ENCODE measurements around the gene GCLM. TPM values are rescaled to one million over a fixed set of nuclear protein-coding genes. Genes with fewer than 3 reads are reported as not detected.

The GCLM gene
- total RNA-seq, 1 experiment from 2014 or later, result 14.1 TPM

DNA sequence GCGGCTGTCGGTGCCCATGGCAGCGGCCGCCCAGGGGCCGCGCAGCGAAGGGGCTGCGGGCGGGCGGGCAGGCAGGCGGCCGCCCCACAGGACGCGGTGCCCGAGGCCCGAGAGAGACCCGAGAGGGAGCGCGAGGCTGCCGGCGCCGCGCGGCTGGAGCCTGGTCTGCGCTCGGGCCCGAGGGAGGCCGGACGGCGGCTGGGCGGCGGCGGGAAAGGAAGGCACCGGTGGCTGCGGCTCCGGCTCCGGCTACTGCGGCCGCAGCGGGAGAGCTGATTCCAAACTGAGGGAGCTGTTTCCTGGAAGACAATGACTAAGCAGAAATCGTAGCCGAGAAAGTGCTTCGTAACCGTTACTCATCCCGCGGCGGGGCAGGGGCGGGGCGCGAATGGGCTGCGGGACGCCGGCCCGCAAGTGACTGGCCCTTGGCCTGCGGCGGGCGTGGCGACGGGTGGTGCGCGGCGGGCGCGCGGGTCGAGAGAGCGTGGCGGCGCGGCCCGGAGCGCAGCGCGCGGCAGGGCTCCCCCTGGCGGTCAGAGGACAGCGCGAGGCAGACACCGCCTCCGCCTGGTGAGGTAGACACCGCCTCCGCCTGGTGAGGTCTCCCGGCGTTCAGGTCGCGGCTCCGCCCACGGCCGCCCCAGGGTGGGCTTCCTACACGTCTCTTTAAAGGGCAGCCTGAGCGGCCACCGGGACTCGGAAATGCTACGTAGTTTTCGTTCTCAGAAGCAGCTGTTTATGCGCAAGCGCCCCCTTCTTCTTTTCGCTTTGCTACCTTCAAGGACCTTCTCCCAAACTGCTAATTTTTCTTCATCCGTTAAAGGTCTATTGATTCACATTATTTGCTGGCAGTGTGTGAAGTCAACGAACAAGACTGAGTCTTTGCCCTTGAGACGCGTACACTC lies at the start of gene GCLM (continued):
- TF ChIP-seq CREB1 (CRISPR knock-in tag; IDR thresholded peaks at IDR 0.05) (no peak), CBFB (CRISPR knock-in tag; IDR thresholded peaks at IDR 0.05; ENCODE audit: low read depth) (peak; percentile 94), FOXP1 (CRISPR knock-in tag; IDR thresholded peaks at IDR 0.05; ENCODE audit: borderline replicate concordance) (peak; percentile 72; the same call in 1 of the 2 replicates), CREM (CRISPR knock-in tag; IDR thresholded peaks at IDR 0.05) (peak; percentile 49; the same call in 1 of the 2 replicates), ATF1 (CRISPR knock-in tag; IDR thresholded peaks at IDR 0.05) (no peak), NFATC4 (CRISPR knock-in tag; IDR thresholded peaks at IDR 0.05) (no peak; the same call in 1 of the 2 replicates), KAT7 (CRISPR knock-in tag; IDR thresholded peaks at IDR 0.05; ENCODE audit: borderline replicate concordance) (peak; percentile 65; the same call in 1 of the 2 replicates)
- TF ChIP-seq, protein P1, sequence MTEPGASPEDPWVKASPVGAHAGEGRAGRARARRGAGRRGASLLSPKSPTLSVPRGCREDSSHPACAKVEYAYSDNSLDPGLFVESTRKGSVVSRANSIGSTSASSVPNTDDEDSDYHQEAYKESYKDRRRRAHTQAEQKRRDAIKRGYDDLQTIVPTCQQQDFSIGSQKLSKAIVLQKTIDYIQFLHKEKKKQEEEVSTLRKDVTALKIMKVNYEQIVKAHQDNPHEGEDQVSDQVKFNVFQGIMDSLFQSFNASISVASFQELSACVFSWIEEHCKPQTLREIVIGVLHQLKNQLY (CRISPR knock-in tag; IDR thresholded peaks at IDR 0.05), result no peak
- TF ChIP-seq, protein P2, sequence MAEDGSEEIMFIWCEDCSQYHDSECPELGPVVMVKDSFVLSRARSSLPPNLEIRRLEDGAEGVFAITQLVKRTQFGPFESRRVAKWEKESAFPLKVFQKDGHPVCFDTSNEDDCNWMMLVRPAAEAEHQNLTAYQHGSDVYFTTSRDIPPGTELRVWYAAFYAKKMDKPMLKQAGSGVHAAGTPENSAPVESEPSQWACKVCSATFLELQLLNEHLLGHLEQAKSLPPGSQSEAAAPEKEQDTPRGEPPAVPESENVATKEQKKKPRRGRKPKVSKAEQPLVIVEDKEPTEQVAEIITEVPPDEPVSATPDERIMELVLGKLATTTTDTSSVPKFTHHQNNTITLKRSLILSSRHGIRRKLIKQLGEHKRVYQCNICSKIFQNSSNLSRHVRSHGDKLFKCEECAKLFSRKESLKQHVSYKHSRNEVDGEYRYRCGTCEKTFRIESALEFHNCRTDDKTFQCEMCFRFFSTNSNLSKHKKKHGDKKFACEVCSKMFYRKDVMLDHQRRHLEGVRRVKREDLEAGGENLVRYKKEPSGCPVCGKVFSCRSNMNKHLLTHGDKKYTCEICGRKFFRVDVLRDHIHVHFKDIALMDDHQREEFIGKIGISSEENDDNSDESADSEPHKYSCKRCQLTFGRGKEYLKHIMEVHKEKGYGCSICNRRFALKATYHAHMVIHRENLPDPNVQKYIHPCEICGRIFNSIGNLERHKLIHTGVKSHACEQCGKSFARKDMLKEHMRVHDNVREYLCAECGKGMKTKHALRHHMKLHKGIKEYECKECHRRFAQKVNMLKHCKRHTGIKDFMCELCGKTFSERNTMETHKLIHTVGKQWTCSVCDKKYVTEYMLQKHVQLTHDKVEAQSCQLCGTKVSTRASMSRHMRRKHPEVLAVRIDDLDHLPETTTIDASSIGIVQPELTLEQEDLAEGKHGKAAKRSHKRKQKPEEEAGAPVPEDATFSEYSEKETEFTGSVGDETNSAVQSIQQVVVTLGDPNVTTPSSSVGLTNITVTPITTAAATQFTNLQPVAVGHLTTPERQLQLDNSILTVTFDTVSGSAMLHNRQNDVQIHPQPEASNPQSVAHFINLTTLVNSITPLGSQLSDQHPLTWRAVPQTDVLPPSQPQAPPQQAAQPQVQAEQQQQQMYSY (CRISPR knock-in tag; IDR thresholded peaks at IDR 0.05), result no peak
- TF ChIP-seq, protein P3, sequence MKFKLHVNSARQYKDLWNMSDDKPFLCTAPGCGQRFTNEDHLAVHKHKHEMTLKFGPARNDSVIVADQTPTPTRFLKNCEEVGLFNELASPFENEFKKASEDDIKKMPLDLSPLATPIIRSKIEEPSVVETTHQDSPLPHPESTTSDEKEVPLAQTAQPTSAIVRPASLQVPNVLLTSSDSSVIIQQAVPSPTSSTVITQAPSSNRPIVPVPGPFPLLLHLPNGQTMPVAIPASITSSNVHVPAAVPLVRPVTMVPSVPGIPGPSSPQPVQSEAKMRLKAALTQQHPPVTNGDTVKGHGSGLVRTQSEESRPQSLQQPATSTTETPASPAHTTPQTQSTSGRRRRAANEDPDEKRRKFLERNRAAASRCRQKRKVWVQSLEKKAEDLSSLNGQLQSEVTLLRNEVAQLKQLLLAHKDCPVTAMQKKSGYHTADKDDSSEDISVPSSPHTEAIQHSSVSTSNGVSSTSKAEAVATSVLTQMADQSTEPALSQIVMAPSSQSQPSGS (CRISPR knock-in tag; IDR thresholded peaks at IDR 0.05; ENCODE audit: borderline replicate concordance, low read depth), result no peak
- TF ChIP-seq, protein P4, sequence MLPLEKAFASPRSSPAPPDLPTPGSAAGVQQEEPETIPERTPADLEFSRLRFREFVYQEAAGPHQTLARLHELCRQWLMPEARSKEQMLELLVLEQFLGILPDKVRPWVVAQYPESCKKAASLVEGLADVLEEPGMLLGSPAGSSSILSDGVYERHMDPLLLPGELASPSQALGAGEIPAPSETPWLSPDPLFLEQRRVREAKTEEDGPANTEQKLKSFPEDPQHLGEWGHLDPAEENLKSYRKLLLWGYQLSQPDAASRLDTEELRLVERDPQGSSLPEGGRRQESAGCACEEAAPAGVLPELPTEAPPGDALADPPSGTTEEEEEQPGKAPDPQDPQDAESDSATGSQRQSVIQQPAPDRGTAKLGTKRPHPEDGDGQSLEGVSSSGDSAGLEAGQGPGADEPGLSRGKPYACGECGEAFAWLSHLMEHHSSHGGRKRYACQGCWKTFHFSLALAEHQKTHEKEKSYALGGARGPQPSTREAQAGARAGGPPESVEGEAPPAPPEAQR (CRISPR knock-in tag; IDR thresholded peaks at IDR 0.05), result 0 out of 2 replicates have a peak, but pooled peaks have one; percentile 7
- TF ChIP-seq, protein P5, sequence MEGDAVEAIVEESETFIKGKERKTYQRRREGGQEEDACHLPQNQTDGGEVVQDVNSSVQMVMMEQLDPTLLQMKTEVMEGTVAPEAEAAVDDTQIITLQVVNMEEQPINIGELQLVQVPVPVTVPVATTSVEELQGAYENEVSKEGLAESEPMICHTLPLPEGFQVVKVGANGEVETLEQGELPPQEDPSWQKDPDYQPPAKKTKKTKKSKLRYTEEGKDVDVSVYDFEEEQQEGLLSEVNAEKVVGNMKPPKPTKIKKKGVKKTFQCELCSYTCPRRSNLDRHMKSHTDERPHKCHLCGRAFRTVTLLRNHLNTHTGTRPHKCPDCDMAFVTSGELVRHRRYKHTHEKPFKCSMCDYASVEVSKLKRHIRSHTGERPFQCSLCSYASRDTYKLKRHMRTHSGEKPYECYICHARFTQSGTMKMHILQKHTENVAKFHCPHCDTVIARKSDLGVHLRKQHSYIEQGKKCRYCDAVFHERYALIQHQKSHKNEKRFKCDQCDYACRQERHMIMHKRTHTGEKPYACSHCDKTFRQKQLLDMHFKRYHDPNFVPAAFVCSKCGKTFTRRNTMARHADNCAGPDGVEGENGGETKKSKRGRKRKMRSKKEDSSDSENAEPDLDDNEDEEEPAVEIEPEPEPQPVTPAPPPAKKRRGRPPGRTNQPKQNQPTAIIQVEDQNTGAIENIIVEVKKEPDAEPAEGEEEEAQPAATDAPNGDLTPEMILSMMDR (IDR thresholded peaks at IDR 0.05), result peak; percentile 86

DNA sequence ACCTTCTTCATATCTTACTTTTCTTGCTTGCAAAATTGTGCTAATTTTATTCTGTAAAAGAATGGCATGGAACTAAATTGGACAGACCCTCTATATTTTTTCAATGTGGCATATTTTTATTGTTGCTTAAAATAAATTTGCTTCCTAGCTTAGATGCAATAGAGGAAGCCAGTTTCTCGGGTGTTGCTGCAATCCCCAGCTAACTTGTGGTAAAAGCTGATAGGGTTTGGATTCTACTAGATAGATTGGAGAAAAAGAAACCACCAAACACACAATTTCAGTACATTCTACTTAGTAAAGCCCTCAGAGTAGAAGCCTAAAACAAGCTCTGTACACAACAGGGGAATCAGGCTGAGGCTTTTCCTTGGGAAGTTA lies 49.5 kb upstream of the GCLM start:
- ATAC-seq, result no peak
- DNase-seq (ENCODE audit: low spot score), result no peak
- H3K36me3 Mint-ChIP-seq, result peaks cover 13% of the 10 kb centered on the region
- H3K27me3 Mint-ChIP-seq (ENCODE audit: low read depth), result peaks cover 4% of the 10 kb centered on the region
- peaks cover 25% of the 10 kb centered on the region for H3K9me3 Mint-ChIP-seq
- no peak overlapping the region for H3K4me3 Mint-ChIP-seq
- H3K4me1 Mint-ChIP-seq, result no peaks in the 10 kb centered on the region
- H3K27ac Mint-ChIP-seq, result no peak overlapping the region
- ChIA-PET CTCF (interaction anchor here (0.6 to 1.2 kb wide), 2 partner anchors 22 to 86 kb away, joined by 3 to 4 read pairs; no protein-coding TSS in a partner anchor), POLR2A (interaction anchor here (0.6 to 0.7 kb wide), 2 partner anchors 437 to 718 kb away, joined by 3 to 4 read pairs; no protein-coding TSS in a partner anchor)
- TF ChIP-seq GABPB1 (CRISPR knock-in tag; IDR thresholded peaks at IDR 0.05) (no peak), JUN (CRISPR knock-in tag; IDR thresholded peaks at IDR 0.05) (no peak), SP1 (CRISPR knock-in tag; conservative IDR thresholded peaks at IDR 0.05) (no peak), TEAD1 (CRISPR knock-in tag; IDR thresholded peaks at IDR 0.05) (no peak)
- TF ChIP-seq, protein P6, sequence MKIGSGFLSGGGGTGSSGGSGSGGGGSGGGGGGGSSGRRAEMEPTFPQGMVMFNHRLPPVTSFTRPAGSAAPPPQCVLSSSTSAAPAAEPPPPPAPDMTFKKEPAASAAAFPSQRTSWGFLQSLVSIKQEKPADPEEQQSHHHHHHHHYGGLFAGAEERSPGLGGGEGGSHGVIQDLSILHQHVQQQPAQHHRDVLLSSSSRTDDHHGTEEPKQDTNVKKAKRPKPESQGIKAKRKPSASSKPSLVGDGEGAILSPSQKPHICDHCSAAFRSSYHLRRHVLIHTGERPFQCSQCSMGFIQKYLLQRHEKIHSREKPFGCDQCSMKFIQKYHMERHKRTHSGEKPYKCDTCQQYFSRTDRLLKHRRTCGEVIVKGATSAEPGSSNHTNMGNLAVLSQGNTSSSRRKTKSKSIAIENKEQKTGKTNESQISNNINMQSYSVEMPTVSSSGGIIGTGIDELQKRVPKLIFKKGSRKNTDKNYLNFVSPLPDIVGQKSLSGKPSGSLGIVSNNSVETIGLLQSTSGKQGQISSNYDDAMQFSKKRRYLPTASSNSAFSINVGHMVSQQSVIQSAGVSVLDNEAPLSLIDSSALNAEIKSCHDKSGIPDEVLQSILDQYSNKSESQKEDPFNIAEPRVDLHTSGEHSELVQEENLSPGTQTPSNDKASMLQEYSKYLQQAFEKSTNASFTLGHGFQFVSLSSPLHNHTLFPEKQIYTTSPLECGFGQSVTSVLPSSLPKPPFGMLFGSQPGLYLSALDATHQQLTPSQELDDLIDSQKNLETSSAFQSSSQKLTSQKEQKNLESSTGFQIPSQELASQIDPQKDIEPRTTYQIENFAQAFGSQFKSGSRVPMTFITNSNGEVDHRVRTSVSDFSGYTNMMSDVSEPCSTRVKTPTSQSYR (CRISPR knock-in tag; IDR thresholded peaks at IDR 0.05), result no peak
- TF ChIP-seq, protein P7, sequence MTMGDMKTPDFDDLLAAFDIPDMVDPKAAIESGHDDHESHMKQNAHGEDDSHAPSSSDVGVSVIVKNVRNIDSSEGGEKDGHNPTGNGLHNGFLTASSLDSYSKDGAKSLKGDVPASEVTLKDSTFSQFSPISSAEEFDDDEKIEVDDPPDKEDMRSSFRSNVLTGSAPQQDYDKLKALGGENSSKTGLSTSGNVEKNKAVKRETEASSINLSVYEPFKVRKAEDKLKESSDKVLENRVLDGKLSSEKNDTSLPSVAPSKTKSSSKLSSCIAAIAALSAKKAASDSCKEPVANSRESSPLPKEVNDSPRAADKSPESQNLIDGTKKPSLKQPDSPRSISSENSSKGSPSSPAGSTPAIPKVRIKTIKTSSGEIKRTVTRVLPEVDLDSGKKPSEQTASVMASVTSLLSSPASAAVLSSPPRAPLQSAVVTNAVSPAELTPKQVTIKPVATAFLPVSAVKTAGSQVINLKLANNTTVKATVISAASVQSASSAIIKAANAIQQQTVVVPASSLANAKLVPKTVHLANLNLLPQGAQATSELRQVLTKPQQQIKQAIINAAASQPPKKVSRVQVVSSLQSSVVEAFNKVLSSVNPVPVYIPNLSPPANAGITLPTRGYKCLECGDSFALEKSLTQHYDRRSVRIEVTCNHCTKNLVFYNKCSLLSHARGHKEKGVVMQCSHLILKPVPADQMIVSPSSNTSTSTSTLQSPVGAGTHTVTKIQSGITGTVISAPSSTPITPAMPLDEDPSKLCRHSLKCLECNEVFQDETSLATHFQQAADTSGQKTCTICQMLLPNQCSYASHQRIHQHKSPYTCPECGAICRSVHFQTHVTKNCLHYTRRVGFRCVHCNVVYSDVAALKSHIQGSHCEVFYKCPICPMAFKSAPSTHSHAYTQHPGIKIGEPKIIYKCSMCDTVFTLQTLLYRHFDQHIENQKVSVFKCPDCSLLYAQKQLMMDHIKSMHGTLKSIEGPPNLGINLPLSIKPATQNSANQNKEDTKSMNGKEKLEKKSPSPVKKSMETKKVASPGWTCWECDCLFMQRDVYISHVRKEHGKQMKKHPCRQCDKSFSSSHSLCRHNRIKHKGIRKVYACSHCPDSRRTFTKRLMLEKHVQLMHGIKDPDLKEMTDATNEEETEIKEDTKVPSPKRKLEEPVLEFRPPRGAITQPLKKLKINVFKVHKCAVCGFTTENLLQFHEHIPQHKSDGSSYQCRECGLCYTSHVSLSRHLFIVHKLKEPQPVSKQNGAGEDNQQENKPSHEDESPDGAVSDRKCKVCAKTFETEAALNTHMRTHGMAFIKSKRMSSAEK (CRISPR knock-in tag; IDR thresholded peaks at IDR 0.05; ENCODE audit: borderline replicate concordance), result no peak
